Tibial nerve (tissue), 4 donors: Measurements from ENCODE around the gene SMIM22.

ENCODE experiments used
- EP300 ChIP-seq, 2 donors: sonication (generic); formaldehyde crosslinking; IDR thresholded peaks; one replicate each; pipeline ENCODE4 v1.6.1; 2017; ENCODE audit warnings: antibody characterized with exemption in 2 of 2, mild to moderate bottlenecking in 1 of 2
- TF ChIP-seq, protein P1 (sequence below), 5 experiments: fragments of 200-600 bp in 3 of 5; fragments of 450-650 bp in 2 of 5; sonication (generic) in 3 of 5; IDR thresholded peaks; one replicate each; pipeline ENCODE4 v1.5.1; 2016 to 2019; ENCODE audit warnings: antibody characterized with exemption in 5 of 5, mild to moderate bottlenecking in 3 of 5, moderate library complexity in 2 of 5

DNA sequence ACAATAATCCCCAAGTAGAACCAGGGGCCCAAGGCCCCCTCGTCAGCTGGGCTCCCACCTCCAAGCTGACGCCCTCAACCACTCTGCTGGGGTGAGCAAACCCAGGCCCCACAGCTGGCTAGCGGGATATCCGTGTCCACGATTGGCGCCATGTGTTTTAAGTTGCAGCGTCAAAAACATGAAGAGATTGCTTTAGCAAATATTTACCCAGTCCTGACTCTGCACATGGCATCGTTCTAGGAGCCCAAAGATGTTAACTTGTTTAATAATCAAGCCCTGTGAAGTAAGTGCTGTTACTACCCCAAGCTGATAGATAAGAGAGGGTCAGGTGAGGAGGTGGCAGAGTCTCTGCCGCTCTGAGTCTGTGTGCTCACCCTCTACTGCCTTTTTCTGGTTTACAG, 6.7 kb upstream of the SMIM22 start:
- TF ChIP-seq, protein P1, sequence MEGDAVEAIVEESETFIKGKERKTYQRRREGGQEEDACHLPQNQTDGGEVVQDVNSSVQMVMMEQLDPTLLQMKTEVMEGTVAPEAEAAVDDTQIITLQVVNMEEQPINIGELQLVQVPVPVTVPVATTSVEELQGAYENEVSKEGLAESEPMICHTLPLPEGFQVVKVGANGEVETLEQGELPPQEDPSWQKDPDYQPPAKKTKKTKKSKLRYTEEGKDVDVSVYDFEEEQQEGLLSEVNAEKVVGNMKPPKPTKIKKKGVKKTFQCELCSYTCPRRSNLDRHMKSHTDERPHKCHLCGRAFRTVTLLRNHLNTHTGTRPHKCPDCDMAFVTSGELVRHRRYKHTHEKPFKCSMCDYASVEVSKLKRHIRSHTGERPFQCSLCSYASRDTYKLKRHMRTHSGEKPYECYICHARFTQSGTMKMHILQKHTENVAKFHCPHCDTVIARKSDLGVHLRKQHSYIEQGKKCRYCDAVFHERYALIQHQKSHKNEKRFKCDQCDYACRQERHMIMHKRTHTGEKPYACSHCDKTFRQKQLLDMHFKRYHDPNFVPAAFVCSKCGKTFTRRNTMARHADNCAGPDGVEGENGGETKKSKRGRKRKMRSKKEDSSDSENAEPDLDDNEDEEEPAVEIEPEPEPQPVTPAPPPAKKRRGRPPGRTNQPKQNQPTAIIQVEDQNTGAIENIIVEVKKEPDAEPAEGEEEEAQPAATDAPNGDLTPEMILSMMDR (IDR thresholded peaks at IDR 0.05) = no peak
- TF ChIP-seq EP300 (IDR thresholded peaks at IDR 0.05) = no peak
